Chondrocyte (in vitro differentiated cells): Measurements from ENCODE around the gene KDM4B. TPM values are rescaled to one million over a fixed set of nuclear protein-coding genes. Genes with fewer than 3 reads are reported as not detected.
A peak's percentile ranks its signal among the peaks of the same experiment; 100 is the strongest.

Source experiments
- DNase-seq: peaks from one replicate; pipeline ENCODE4 v3.0.0; 2021; ENCODE audit warnings: mixed read lengths, low spot score
- H3K27ac Mint-ChIP-seq: one replicate; pipeline ENCODE4 v1.8.0; 2021; ENCODE audit warnings: mild to moderate bottlenecking, moderate library complexity, mixed read lengths; ENCODE audit not compliant: unreplicated experiment
- H3K27me3 Mint-ChIP-seq: 2 replicates; pipeline ENCODE4 v1.8.0; 2021; ENCODE audit warnings: low read depth, mixed read lengths
- H3K36me3 Mint-ChIP-seq: 2 replicates; pipeline ENCODE4 v1.8.0; 2021; ENCODE audit warnings: low read depth, mixed read lengths
- H3K4me1 Mint-ChIP-seq: 2 replicates; pipeline ENCODE4 v1.8.0; 2021; ENCODE audit warnings: low read depth, mild to moderate bottlenecking, mixed read lengths
- H3K4me3 Mint-ChIP-seq: one replicate; pipeline ENCODE4 v1.8.0; 2021; ENCODE audit warnings: mild to moderate bottlenecking, moderate library complexity, mixed read lengths; ENCODE audit not compliant: unreplicated experiment
- H3K9me3 Mint-ChIP-seq: 2 replicates; pipeline ENCODE4 v1.8.0; 2021; ENCODE audit warnings: low read depth, mixed read lengths
- CTCF ChIP-seq: fragments of 200-600 bp; sonication (generic); IDR thresholded peaks from 2 replicates; pipeline ENCODE4 v1.5.0; 2021; ENCODE audit warnings: antibody characterized with exemption, mild to moderate bottlenecking, moderate library complexity
- total RNA-seq: library from RNA; stranded (reverse); gene quantifications from 3 replicates; pipeline ENCODE4 v1.2.1, GENCODE V29; 2021

The KDM4B gene
- total RNA-seq, 1 donor from 2014 or later = 52.2 TPM

DNA sequence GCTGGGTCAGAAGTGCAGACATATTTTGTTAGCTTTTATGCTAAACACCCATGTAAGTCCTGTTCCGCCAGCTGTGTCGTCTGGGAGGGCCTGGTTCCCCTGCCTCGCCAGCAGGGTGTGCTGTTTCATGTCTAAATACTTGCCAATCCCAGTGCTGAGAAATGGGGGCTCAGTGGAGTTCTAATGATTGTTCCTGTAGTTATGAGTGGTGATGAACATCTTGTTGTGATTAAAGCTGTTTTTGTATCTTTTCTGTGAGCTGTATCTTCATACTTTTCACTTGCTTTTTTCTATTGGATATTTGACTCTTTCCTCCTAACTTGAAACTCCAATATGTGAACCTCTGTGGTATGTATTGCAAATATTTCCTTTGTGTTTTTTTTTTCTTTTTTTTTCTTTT lies 32.7 kb downstream of the KDM4B start:
- H3K36me3 Mint-ChIP-seq = peaks cover 7% of the 10 kb centered on the region
- no peaks in the 10 kb centered on the region for H3K9me3 Mint-ChIP-seq
- TF ChIP-seq CTCF = peak; percentile 84
- no peak for DNase-seq
- H3K4me1 Mint-ChIP-seq = peaks cover 37% of the 10 kb centered on the region
- H3K27me3 Mint-ChIP-seq = no peaks in the 10 kb centered on the region
- H3K4me3 Mint-ChIP-seq = no peak overlapping the region
- H3K27ac Mint-ChIP-seq = peak overlapping the region; percentile 93

GRCh38 chr19:5002143-5002542 lies 33.2 kb downstream of the KDM4B start:
- no peak for TF ChIP-seq CTCF
- H3K9me3 Mint-ChIP-seq = no peaks in the 10 kb centered on the region
- H3K4me3 Mint-ChIP-seq = no peak overlapping the region
- peaks cover 33% of the 10 kb centered on the region for H3K4me1 Mint-ChIP-seq
- H3K36me3 Mint-ChIP-seq = peaks cover 6% of the 10 kb centered on the region
- peak overlapping the region; percentile 93 for H3K27ac Mint-ChIP-seq
- no peaks in the 10 kb centered on the region for H3K27me3 Mint-ChIP-seq
- no peak for DNase-seq

- H3K36me3 Mint-ChIP-seq = peaks cover 5% of the 10 kb centered on the region
- peaks cover 6% of the 10 kb centered on the region for H3K9me3 Mint-ChIP-seq
- H3K4me3 Mint-ChIP-seq = no peak overlapping the region
- TF ChIP-seq CTCF = no peak
- no peaks in the 10 kb centered on the region for H3K27me3 Mint-ChIP-seq
- no peak for DNase-seq
- H3K4me1 Mint-ChIP-seq = peaks cover 39% of the 10 kb centered on the region
- peak overlapping the region; percentile 38 for H3K27ac Mint-ChIP-seq
Observed at GRCh38 chr19:5003781-5004180, 34.9 kb downstream of the KDM4B start.

- peaks cover 6% of the 10 kb centered on the region for H3K9me3 Mint-ChIP-seq
- no peaks in the 10 kb centered on the region for H3K27me3 Mint-ChIP-seq
- DNase-seq = no peak
- no peak overlapping the region for H3K27ac Mint-ChIP-seq
- peaks cover 39% of the 10 kb centered on the region for H3K4me1 Mint-ChIP-seq
- peaks cover 5% of the 10 kb centered on the region for H3K36me3 Mint-ChIP-seq
- H3K4me3 Mint-ChIP-seq = no peak overlapping the region
- TF ChIP-seq CTCF = no peak
Observed at GRCh38 chr19:5005096-5005495, 36.2 kb downstream of the KDM4B start.

GRCh38 chr19:5006201-5006600 lies 37.3 kb downstream of the KDM4B start:
- H3K27ac Mint-ChIP-seq = no peak overlapping the region

More at GRCh38 chr19:5006201-5006600, 37.3 kb downstream of the KDM4B start:
- H3K36me3 Mint-ChIP-seq = peaks cover 3% of the 10 kb centered on the region
- H3K4me3 Mint-ChIP-seq = no peak overlapping the region
- TF ChIP-seq CTCF = no peak
- no peaks in the 10 kb centered on the region for H3K27me3 Mint-ChIP-seq
- DNase-seq = no peak
- peaks cover 6% of the 10 kb centered on the region for H3K9me3 Mint-ChIP-seq
- H3K4me1 Mint-ChIP-seq = peaks cover 35% of the 10 kb centered on the region
